MM.1S (cell line): ENCODE results near the gene MTFR1L.

Experiments used
- DNase-seq: peaks from one replicate; pipeline ENCODE4 v3.0.0-alpha.2; 2015
- H2AFZ ChIP-seq: fragments of 300-600 bp; sonication (generic); 2 replicates; pipeline ENCODE4 v1.6.0; 2016; ENCODE audit warnings: antibody characterized with exemption, low read length
- H3F3A ChIP-seq: fragments of 300-600 bp; sonication (generic); 2 replicates; pipeline ENCODE4 v1.6.1; 2016; ENCODE audit warnings: mild to moderate bottlenecking, antibody characterized with exemption, low read length, moderate library complexity, mixed read lengths; ENCODE audit not compliant: insufficient read depth
- H3K27ac ChIP-seq: fragments of 300-600 bp; sonication (generic); 2 replicates; pipeline ENCODE4 v1.5.1; 2016; ENCODE audit warnings: mild to moderate bottlenecking, low read length
- H3K27me3 ChIP-seq: fragments of 300-600 bp; sonication (generic); replicated peaks from 2 replicates; pipeline ENCODE4 v1.6.0; 2016; ENCODE audit warnings: low read length; ENCODE audit not compliant: insufficient read depth
- H3K36me3 ChIP-seq: fragments of 300-600 bp; sonication (generic); replicated peaks from 2 replicates; pipeline ENCODE4 v1.6.1; 2016; ENCODE audit warnings: mild to moderate bottlenecking, low read length, mixed read lengths; ENCODE audit not compliant: insufficient read depth
- H3K4me1 ChIP-seq: fragments of 300-600 bp; sonication (generic); 2 replicates; pipeline ENCODE4 v1.6.1; 2016; ENCODE audit warnings: low read length, mixed read lengths
- H3K4me2 ChIP-seq: fragments of 300-600 bp; sonication (generic); 2 replicates; pipeline ENCODE4 v1.6.0; 2016; ENCODE audit warnings: low read depth, low read length
- H3K4me3 ChIP-seq: fragments of 300-600 bp; sonication (generic); 2 replicates; pipeline ENCODE4 v1.5.1; 2016; ENCODE audit warnings: low read length, mixed read lengths
- H3K79me2 ChIP-seq: fragments of 300-600 bp; sonication (generic); 2 replicates; pipeline ENCODE4 v1.6.1; 2016; ENCODE audit warnings: mixed run types, low read length, mixed read lengths
- H3K9ac ChIP-seq: fragments of 300-600 bp; sonication (generic); 2 replicates; pipeline ENCODE4 v1.6.1; 2016; ENCODE audit warnings: low read length, mixed read lengths
- H3K9me2 ChIP-seq: fragments of 300-600 bp; sonication (generic); replicated peaks from 2 replicates; pipeline ENCODE4 v1.6.1; 2016; ENCODE audit warnings: mild to moderate bottlenecking, low read length, mixed read lengths; ENCODE audit not compliant: insufficient read depth
- H3K9me3 ChIP-seq: fragments of 300-600 bp; sonication (generic); replicated peaks from 2 replicates; pipeline ENCODE4 v1.6.1; 2016; ENCODE audit warnings: mild to moderate bottlenecking, low read length, mixed read lengths; ENCODE audit not compliant: insufficient read depth
- H4K20me1 ChIP-seq: fragments of 300-600 bp; sonication (generic); 2 replicates; pipeline ENCODE4 v1.6.1; 2016; ENCODE audit warnings: mild to moderate bottlenecking, low read length, moderate library complexity, mixed read lengths; ENCODE audit not compliant: insufficient read depth
- CTCF ChIP-seq: fragments of 300-600 bp; sonication (generic); IDR thresholded peaks from 2 replicates; pipeline ENCODE4 v1.5.1; 2016; ENCODE audit warnings: antibody characterized with exemption, low read length, mixed read lengths
- EZH2 ChIP-seq: fragments of 300-600 bp; sonication (generic); optimal IDR thresholded peaks from 2 replicates; pipeline ENCODE3; 2017; ENCODE audit warnings: low read depth, mild to moderate bottlenecking, antibody characterized with exemption, low read length, mixed read lengths
- EZH2phosphoT487 ChIP-seq: fragments of 300-600 bp; sonication (generic); IDR thresholded peaks from 2 replicates; pipeline ENCODE4 v1.6.1; 2018; ENCODE audit warnings: antibody characterized with exemption, low read length

Gene MTFR1L

GRCh38 chr1:25861316-25862286, 41.8 kb downstream of the MTFR1L start:
- no peak overlapping the region for H3K4me3 ChIP-seq
- H3F3A ChIP-seq: no peaks in the 10 kb centered on the region; the same call in 1 of the 2 replicates
- no peaks in the 10 kb centered on the region for H3K9me3 ChIP-seq
- H3K79me2 ChIP-seq: peaks cover 8% of the 10 kb centered on the region
- no peaks in the 10 kb centered on the region for H3K27me3 ChIP-seq
- H3K4me1 ChIP-seq: peaks cover 6% of the 10 kb centered on the region
- DNase-seq: no peak
- H4K20me1 ChIP-seq: no peaks in the 10 kb centered on the region
- H2AFZ ChIP-seq: no peak overlapping the region
- H3K36me3 ChIP-seq: no peaks in the 10 kb centered on the region
- no peak overlapping the region for H3K9ac ChIP-seq
- TF ChIP-seq CTCF (no peak), EZH2phosphoT487 (no peak), EZH2 (no peak)
- H3K27ac ChIP-seq: no peak overlapping the region
- H3K9me2 ChIP-seq: no peaks in the 10 kb centered on the region
- no peak overlapping the region for H3K4me2 ChIP-seq

DNA sequence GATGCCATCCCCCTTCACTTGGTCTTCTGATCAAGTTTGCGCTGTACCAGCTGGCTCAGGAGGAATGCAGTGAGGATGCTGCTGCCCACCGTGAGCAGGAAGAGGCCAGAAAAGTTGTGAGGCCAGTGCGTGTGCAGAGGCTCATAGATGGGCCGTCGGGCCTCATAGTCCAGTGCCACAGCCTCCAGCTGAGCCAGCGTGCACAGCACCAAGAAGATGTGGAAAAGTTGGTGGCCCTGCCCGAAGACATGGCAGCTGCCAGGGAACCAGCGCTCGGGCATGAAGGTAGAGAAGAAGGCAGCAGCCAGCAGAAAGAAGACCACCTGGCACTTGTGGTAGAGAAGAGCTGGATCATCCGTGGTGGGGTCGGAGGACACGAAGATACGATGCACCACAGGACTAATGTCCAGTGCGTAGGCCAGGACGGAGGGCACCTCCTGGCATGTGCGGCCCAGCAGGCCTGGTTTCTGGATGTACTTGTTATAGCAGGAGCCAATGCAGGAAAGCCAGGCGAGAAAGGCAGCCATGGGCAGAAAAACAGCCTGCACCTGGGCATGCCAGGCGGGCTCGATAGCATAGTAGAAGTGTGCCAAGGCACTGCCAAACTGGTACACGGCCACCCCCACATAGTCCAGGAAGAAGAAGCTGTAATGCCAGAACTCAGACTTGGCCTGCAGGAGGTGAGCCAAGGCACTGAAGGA, 43.2 kb downstream of the MTFR1L start:
- Histone ChIP-seq H3F3A (no peaks in the 10 kb centered on the region; the same call in 1 of the 2 replicates), H3K4me1 (peaks cover 6% of the 10 kb centered on the region), H3K9me3 (no peaks in the 10 kb centered on the region), H2AFZ (no peak overlapping the region), H3K9ac (no peak overlapping the region), H3K9me2 (no peaks in the 10 kb centered on the region), H3K4me3 (no peak overlapping the region), H4K20me1 (no peaks in the 10 kb centered on the region), H3K27ac (no peak overlapping the region), H3K27me3 (no peaks in the 10 kb centered on the region), H3K36me3 (no peaks in the 10 kb centered on the region), H3K4me2 (no peak overlapping the region), H3K79me2 (peaks cover 6% of the 10 kb centered on the region)
- TF ChIP-seq CTCF: no peak
- no peak for DNase-seq

DNA sequence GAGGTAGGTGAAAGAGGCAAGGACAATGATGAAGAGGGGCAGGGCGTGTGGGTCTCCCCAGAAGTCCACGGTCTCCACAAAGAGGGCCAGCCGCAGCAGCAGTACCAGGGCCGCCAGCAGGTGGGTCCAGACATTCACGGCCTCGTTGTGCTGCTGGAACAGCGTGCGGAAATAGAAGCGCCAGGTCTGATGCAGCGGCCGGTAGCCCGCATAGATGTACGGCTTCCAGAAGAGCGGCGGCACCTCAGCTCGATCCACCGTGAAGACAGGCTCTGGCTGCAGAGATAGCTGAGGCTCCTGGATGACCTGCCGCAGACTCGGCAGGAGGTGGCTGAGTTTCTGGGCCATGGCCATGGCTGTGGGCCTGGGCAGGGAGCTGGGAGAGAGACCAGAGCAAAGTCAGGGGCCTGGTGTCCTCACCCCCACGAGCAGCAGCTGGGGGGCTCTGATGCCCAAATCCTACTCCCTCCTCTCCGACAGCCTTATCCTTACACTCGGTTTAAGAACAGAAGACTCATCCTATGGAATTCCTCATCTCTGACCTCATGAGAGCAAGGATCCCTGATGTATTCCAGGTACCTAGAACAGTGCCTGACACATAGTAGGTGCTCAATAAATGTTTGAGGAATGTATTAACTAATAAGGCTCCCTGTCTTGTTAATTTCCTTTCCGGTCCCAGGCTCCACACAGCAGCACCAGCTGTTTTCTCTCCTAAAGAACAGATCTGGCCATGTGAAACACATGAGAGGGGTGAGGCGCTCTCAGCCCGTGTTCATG, 43.9 kb downstream of the MTFR1L start:
- Histone ChIP-seq H3K9me3 (no peaks in the 10 kb centered on the region), H4K20me1 (no peaks in the 10 kb centered on the region), H3K9ac (no peak overlapping the region), H3K36me3 (no peaks in the 10 kb centered on the region), H3K27me3 (no peaks in the 10 kb centered on the region), H3K4me1 (no peaks in the 10 kb centered on the region; the same call in 1 of the 2 replicates), H3K79me2 (peaks cover under 1% of the 10 kb centered on the region), H3F3A (no peaks in the 10 kb centered on the region; the same call in 1 of the 2 replicates), H3K9me2 (no peaks in the 10 kb centered on the region), H2AFZ (no peak overlapping the region), H3K4me3 (no peak overlapping the region), H3K4me2 (no peak overlapping the region), H3K27ac (no peak overlapping the region)
- TF ChIP-seq EZH2: no peak
- TF ChIP-seq CTCF: no peak
- TF ChIP-seq EZH2phosphoT487: no peak
- no peak for DNase-seq
